Measurements from ENCODE around the gene SCP2. TPM values are rescaled to one million over a fixed set of nuclear protein-coding genes. Genes with fewer than 3 reads are reported as not detected.

SCP2 gene
- total RNA-seq (2014; rRNA removed; shearing (Covaris generic)): 49.4 and 51.3 TPM in 2 replicates

DNA sequence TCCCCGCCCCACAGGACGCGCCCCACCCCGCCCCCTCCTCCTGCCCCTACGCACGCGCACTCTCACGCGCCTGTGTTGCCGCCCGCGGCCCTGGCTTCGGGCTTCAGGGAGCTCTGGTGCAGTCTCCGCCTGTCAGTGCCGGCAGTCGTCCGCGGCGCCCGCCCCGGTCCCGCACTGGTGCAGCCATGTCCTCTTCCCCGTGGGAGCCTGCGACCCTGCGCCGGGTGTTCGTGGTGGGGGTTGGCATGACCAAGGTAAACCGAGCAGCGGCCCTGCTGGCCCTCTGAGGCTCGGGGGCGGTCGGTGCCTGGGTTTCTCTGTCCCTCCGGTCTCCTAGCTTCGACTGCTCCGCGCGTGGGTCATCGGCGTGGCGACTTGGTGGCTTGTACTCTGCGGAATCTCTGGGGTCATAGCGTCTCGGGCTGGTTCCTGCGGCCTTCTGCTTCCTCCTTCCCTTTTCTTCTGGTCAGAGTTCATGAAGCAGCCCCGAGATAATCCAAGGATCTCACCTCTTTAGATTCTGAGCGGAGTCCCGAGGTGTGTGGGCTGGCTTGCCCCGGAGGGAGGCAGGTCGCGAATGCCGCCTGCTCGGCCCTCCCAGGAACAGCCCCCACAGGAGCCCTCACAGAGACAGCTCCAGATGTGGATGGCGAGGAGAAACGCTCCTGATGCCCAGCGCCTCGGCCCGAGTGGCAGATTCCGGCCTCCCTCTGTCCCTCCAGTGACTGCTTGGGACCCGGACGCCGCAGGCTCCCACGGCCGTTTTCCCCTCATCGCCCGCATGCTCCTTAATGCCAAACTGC, at the start of gene SCP2:
Gene SCP2 (plus strand): TSS at position 65 of the 803 bp plus-strand sequence. CDS start 121 bp downstream, at position 186.

DNA sequence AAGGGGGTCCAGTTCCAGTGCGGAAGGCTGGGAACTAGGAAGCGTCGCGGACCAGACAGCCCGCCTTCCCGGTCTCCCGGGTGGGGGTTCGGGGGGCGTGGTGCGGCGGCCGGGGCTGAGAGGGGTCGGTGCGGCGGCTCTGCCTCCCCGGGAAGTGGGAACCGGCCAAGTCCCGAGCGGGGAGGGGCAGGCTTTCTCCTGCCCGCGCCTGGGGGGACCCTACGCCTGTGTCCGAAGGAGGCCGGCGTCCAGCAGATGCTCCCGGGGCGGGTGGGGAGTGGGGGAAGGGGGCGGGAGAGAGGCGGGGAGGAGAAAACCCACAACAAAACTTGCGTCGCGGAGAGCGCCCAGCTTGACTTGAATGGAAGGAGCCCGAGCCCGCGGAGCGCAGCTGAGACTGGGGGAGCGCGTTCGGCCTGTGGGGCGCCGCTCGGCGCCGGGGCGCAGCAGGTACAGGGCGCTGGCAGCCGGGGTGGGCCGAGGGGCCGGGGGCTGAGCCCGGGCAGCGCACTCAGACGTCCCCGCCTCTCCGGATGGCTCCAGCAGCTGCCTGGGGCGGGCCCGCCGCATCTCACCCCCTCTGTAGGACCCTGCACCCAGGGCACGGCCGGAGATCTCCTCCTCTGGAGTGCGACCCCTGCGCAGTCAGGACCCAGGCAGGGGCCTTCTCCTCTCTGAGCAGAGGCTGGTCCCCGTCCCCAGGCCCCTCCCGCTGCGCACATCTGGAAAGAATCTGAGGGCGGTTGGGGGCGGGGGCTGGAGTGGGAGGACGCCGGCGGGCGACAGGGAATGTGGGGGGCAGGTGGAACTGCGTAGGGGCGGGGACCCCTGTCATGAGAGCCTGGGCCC, 135.0 kb downstream of the SCP2 start, which contains the start of gene PODN:
Gene PODN (plus strand): TSS at position 355 of the 849 bp plus-strand sequence. CDS start 7,643 bp downstream, outside the sequence.

Small RNA genes within 50 kb of the gene (small RNA-seq; reads per million reads assigned to genes)
- not detected for gene AC099677.1
- gene AC099677.2: not detected
- gene HIGD1AP11: not detected
- not detected for gene MIR1273F
- gene MIR1273G: not detected
- not detected for gene MIR5095

Other genes with a start within 250 kb of the SCP2 start
- 15.1 and 19.3 TPM in 2 replicates for gene COA7, start 228.9 kb upstream of the SCP2 start, total RNA-seq (2014; rRNA removed; shearing (Covaris generic))
- gene ZYG11B, start 200.8 kb upstream of the SCP2 start, total RNA-seq (2014; rRNA removed; shearing (Covaris generic)): 10.6 and 11.4 TPM in 2 replicates
- 0.04 TPM in 1 of 2 replicates, not detected in the other for gene ZYG11A, start 84.5 kb upstream of the SCP2 start, total RNA-seq (2014; rRNA removed; shearing (Covaris generic))
- 29.6 and 39.2 TPM in 2 replicates for gene ECHDC2, start 5.5 kb upstream of the SCP2 start, total RNA-seq (2014; rRNA removed; shearing (Covaris generic))
- gene PODN, start 134.9 kb downstream of the SCP2 start, total RNA-seq (2014; rRNA removed; shearing (Covaris generic)): not detected in 2 replicates
- 0.19 TPM in 1 of 2 replicates, not detected in the other for gene SLC1A7, start 215.4 kb downstream of the SCP2 start, total RNA-seq (2014; rRNA removed; shearing (Covaris generic))

Data from A375 (cell line).